Activated CD8-positive, alpha-beta memory T cell treated with anti-CD3 and anti-CD28 coated beads for 36 hours (primary cell): ENCODE measurements around the gene TBCK. TPM values are rescaled to one million over a fixed set of nuclear protein-coding genes. Genes with fewer than 3 reads are reported as not detected.
"Not testable (repeated sequence)": the region's sequence is repeated elsewhere in the genome, so short reads cannot be mapped to it uniquely, and the experiment has no call there.

Source experiments
- CTCF ChIA-PET: fragments of 350-600 bp; sonication (Branson Sonifier 250); formaldehyde crosslinking; loops from one replicate; lab custom pipeline; 2021; ENCODE audit warnings: antibody characterized with exemption; lab: Charles Lee
- POLR2A ChIA-PET: fragments of 350-600 bp; sonication (Branson Sonifier 250); formaldehyde crosslinking; loops from one replicate; lab custom pipeline; 2021; ENCODE audit warnings: antibody characterized with exemption; lab: Charles Lee
- total RNA-seq, 2 experiments: library from RNA; stranded (reverse); gene quantifications; one replicate each; pipeline ENCODE4 v1.2.3, GENCODE V29; 2021

TBCK gene
- total RNA-seq, 2 experiments from 2014 or later = 21.2 to 22.2 TPM

DNA sequence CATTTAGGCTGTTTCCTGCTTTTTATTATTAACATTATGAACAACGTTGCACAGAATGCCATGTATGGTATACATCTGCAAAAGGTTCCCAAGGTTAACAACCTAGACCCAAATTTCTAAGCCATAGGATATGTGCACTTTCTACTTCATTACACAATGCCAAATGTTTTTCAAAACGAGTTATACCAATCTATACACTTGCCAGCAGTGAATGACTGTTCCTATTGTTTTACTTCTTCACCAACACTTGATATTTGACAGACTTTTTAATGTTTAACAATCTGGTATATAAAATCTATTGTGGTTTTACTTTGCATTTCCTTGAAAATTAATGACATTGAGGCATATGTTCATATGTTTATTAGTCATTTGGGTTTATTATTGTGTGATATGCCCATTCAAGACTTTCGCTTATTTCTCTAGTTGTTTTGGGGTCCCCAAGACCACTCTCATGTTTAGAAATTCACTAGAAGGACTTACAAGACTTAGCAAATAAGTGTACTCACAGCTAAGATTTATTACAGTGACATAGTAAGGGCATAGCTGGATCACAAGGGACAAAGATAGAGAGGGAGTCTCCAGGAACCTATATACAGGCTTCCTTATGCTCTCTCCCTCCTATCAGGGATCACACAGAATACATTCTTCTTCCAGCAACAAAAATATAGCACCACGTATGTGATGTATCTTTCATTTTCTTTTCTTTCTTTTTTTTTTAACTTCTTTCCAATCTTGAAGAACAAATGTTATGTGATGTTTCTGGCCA, 62.5 kb downstream of the TBCK start:
- CTCF ChIA-PET = no interaction called here
- POLR2A ChIA-PET = no interaction called here

DNA sequence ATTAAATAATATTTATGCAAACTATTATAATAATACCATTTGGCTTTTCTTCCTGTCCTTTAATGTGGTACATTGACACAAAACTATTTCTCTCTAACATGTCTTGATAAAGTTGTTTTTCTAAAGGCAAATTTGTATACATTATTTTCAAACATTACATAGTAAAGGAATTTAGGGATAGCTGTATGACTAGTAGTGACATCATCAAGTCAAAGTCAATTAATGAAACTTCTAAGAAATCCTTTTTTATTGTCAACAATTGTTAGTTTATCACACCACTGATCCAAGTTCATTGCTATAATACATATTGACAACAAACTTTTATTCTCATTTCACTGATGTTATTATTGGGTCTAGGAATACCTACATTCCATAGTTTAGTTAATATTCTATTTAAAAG, 68.4 kb downstream of the TBCK start:
- ChIA-PET CTCF (no interaction called here), POLR2A (no interaction called here)

DNA sequence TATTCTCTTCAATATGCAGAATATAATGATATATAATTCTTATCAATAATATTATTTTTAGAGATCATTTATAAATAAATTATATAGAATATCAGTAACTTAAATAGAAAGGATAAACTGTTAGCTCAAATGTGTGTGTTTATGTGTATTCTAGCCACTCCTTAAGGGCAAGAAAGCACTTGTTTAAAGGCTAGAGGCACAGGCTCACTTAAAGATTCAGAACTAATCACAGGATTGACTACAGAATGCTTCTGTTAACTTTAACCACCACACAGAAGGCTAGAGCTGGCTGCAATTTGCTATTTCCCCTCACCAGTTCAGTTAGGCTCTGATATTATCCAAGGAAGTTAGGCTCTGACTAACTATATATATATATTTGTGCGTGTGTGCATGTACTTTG, 69.6 kb downstream of the TBCK start:
- POLR2A ChIA-PET = no interaction called here
- CTCF ChIA-PET = no interaction called here

DNA sequence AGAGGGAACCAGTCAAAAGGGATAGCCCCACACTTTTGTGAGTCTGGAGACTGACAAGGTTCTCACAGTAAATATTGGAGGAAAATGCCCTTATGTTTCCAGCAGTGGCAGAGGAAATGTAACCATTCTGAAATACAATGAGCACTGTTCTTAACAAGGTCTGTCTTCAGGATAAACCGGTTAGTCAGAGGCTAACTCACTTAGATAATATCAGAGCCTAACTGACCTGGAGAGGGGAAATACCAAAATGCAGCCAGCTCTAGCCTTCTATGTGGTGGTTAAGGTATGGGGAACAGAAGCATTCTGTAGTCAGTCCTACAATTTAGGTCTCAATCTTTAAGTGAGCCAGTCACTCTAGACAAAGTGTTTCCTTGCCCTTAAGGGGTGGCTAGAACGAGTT, 70.8 kb downstream of the TBCK start:
- ChIA-PET CTCF (no interaction called here), POLR2A (no interaction called here)

DNA sequence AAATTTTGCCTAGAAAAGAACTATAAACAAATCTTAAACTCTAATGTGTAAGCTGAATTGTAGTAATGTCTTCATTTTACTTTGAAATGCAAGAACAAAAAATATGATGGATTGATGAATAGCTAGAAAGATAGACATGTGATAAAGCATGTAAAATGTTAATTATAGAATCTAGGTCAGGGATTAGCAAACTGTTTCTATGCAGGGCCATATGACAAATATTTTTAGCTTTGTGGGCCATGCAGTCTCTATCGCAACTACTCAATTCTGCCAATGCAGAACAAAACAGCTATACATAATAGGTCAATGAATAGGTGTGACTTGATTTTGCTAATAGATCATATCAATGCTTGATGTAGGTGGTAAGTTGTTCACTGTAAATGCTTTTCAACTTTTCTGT, 75.3 kb downstream of the TBCK start:
- ChIA-PET POLR2A (no interaction called here), CTCF (interaction anchor here (0.5 kb wide), 1 partner anchor 845 kb away, joined by 4 read pairs; no protein-coding TSS in a partner anchor)

DNA sequence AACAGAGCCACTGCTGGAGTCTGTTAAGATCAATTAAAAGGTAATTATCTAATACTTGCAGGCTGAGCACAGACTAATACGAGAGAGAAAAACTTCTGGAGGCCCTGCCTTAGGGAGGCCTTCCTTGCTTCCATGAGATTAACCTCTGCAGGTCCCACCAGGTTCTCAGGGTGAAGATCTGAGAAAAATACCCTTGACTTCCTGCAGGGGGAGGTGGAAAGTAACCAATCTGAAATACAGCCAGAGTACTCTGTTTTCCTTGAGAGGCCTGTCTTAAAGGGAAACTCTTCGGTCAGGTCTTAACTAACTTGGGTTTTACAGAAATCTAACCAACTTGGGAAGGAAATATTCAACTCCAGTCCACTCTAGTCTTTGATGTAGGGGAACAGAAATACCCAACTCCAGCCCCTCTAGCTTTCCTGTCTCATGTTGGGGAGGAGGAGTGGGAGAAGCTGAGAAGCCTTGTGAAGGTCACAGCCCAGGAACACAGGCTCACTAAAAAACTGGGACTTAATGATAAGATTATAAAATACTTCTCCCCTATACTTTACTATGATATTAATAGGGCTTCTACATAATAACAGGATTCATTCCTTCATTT, 77.1 kb downstream of the TBCK start:
- ChIA-PET CTCF (no interaction called here), POLR2A (no interaction called here)

DNA sequence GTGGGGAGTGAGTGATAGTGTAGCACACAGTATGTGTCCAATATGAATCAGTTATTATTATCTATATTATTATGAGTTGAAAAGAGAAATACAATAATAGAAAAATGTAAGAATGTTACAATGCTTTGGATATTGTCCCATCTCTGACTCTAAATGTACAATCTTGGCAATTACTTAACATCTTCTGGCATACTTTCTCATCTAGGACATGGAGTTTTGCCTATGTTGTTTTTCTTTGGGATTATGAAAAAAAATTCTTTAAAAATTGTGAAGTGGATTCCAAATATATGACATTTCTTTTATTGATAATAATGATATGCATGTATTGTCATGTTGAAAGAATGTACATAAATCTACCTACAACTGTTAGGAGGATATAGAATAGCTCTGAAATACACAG, 84.1 kb downstream of the TBCK start:
- POLR2A ChIA-PET = no interaction called here
- CTCF ChIA-PET = no interaction called here

DNA sequence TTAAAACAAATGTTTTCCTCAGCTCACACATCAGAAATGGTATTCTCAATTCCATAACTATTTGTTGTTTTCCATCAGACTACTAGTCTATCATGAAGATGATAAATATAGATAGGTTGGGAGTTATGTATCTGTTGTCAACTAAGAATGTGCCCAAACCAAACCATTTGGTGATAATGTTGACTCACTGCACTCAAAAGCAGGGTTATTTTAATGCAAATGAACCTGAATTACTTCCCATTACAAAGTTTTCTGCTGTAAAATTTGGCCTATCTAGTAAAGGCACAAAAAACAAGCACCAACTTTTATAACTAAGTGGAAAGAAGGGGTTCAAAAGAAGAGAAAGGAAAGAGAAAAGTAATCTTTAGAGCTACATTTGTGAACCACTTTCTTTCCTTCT, 93.5 kb downstream of the TBCK start:
- ChIA-PET POLR2A (no interaction called here), CTCF (no interaction called here)

DNA sequence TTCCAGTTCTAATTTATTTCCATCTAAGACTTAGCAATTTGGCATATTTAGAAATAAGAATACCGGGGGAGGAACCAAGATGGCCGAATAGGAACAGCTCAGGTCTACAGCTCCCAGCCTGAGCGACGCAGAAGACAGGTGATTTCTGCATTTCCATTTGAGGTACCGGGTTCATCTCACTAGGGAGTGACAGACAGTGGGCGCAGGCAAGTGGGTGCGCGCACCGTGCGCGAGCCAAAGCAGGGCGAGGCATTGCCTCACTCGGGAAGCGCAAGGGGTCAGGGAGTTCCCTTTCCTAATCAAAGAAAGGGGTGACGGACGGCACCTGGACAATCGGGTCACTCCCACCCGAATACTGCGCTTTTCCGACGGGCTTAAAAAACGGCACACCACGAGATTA, 102.7 kb downstream of the TBCK start:
- CTCF ChIA-PET, POLR2A ChIA-PET: not testable (repeated sequence)

DNA sequence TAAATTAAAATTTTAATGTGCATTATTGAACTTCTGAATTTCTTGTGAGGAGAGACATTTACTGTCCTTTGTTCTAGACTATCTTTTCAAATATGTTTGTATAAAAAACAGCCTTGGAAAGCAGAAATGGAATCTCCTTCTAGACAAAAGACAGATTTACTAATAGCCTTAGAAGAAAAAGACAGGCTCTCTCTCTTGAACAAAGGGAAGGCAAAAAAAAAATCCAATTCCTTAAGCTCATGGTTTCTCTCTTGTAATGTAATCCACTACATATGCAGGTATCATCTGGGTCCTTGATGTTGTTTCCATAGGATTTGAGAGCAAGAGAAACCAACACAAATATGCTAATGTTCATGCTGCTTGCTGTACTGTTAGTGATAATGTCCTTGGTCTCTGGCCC, 106.0 kb downstream of the TBCK start:
- CTCF ChIA-PET = no interaction called here
- POLR2A ChIA-PET = no interaction called here

DNA sequence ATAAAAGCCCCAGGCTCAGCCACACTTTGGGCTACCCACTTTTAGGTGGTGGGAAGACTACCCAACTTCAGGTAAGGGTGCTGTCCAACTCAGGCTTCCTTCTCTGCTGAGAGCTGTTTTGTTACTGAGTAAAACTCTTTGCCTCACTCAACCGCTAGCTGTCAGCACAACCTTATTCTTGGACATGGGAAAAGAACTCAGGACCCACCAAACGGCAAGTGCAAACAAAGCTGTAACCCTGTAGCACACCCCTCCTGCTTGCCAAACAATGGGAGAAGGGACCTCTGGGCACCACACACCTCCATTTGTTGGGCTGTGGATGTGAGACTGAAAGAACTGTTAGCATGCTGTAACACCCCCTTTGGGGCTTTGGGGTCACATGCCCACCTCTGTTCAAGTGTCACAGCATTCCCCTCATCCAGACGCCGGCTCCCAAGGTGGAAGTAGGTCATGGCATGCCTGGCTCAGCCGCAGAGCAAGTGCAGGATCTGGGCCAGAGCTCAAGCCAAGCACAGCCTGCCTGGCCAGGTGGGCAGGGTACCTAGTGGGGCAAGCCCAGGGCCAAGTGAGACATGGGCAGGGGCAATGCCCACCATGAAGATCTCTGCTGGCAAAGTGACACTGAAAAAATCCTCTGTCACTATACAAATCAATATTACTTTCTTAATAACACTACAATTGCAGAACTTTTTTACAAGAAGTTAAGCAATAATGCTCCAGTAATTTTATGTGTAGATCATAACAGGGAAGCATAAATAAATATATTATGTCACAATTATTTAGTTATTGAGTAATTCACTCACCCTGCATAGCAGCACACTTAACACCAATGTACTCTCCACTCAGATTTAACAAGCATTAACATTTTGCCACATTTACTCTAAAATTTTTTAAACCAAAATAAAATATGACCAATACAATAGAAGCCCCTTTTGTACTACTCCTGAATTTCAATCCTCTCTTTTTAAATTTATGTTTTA, 107.2 kb downstream of the TBCK start:
- ChIA-PET CTCF (no interaction called here), POLR2A (no interaction called here)

DNA sequence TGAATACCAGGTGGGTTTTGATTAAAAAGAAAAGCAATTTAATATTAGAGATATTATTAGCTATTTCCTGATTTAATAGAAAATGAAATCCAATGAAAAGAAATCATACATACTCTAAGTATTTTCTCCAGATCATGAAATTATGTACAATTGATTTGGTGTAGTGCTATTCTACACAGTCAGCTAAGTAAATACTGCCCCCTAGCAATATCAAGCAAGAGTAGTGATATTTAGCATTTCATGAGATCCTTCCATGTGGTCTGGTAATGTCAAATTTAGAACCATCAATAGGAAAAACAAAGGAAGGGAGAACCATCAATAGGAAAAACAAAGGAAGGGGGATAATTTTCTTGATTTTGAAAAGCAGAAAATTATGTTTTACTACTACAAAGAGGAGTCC, 114.6 kb downstream of the TBCK start:
- POLR2A ChIA-PET = no interaction called here
- CTCF ChIA-PET = interaction anchor here (1.1 kb wide), 1 partner anchor 186 kb away, joined by 3 read pairs; no protein-coding TSS in a partner anchor

DNA sequence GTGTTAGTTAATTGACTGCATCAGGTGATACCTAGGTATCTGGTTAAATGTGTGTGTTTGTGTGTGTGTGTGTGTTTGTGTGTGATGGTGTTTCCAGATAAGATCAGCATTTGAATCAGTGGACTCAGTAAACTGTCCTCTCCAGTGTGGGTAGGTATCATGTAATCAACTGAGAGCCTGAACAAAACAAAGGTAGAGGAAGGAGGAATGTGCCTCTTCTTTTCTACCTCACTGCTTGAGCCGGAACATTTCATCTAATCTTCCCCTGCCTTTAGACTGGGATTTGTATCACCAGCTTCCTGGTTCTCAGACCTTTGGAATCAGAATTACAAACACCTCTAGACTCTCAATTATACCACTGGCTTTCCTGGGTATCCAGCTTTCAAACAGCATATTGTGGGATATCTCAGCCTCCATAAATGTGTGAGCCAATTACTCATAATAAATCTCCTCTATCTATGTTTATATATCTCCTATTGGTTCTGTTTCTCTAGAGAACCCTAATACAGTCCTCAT, 120.5 kb downstream of the TBCK start:
- CTCF ChIA-PET = no interaction called here
- POLR2A ChIA-PET = no interaction called here

DNA sequence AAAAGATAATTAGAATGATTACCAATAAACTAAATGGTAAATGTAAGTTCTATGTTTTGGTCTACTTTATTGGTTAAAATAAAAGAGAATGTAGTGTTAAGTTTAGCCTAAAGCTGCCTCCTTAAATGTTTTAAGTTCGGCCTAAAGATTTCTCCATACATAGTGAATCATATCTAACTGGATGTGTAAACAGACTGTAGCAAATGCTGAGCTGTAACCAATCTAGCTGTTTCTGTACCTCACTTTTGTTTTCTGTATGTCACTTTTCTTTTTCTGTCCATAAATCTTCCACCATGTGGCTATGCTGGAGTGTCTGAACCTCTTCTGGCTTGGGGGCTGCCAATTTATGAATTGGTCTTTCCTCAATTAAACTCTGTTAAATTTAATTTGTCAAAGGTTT, 121.2 kb downstream of the TBCK start:
- POLR2A ChIA-PET = no interaction called here
- CTCF ChIA-PET = no interaction called here

DNA sequence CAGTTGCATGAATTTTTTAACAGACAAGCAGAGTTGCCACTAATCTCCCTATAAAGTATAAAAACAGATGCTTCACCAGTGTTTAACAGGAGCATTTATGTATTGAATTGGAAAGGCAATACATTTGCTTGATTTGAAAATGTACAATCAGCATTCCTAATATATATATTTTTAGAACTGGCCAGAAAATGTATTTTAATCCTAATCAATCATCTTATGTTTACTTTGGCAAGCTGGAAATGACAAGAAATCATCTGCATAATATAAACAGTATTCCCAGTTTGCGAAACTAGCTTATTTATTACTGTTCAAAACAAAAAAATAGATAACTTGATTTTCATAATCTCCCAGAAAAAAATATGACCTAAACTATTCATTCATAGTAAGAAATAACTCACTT, 123.9 kb downstream of the TBCK start:
- ChIA-PET CTCF (no interaction called here), POLR2A (no interaction called here)

DNA sequence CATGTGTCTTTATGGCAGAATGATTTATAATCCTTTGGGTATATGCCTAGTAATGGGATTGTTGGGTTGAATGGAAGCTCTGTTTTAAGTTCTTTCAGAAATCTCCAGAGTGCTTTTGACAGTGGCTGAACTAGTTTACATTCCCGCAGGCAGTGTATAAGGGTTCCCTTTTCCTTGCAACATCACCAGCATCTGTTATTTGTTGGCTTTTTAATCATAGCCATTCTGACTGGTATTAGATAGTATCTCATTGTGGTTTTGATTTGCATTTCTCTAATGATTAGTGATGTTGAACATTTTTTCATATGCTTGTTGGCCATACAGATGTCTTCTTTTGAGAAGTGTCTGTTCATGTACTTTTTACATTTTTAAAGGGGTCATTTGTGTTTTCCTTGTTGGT, 129.8 kb downstream of the TBCK start:
- POLR2A ChIA-PET = no interaction called here
- CTCF ChIA-PET = no interaction called here

DNA sequence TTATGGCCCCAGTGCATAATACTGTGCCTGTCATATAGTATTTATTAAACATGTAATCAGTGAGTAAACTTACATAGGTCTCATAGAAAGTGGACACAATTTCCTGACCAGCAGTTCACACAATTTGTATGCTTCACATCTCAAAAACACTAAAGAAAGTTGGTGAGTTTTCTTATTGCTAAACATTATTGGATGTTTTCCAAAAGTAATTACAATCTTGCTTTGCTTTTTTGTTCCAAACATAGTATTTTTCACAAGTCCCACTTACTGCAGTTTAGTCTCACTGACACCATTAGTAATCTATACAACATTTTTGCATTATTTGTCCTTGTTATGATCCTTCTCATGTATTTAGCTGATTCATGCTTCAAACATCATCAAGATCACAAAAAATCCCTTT, 132.5 kb downstream of the TBCK start:
- ChIA-PET CTCF (no interaction called here), POLR2A (no interaction called here)

DNA sequence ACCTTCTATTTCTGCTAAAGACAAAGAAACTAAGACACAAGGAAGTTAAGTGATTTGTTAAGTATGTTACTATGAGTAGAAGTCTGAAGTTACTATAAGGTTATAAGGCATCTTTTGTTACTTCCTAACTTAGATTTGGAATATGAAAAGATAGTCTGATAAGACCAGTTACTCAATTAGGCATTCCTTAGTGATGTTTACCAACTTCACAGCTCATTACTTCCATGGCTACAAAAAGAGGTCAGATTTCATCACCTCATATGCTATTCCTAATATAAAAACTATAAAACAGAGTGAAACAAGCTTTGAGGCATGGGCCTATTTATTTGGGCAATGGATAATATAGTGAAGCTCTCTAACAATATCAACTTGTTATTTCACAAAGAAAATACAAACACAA, 143.1 kb downstream of the TBCK start:
- POLR2A ChIA-PET = no interaction called here
- CTCF ChIA-PET = no interaction called here

DNA sequence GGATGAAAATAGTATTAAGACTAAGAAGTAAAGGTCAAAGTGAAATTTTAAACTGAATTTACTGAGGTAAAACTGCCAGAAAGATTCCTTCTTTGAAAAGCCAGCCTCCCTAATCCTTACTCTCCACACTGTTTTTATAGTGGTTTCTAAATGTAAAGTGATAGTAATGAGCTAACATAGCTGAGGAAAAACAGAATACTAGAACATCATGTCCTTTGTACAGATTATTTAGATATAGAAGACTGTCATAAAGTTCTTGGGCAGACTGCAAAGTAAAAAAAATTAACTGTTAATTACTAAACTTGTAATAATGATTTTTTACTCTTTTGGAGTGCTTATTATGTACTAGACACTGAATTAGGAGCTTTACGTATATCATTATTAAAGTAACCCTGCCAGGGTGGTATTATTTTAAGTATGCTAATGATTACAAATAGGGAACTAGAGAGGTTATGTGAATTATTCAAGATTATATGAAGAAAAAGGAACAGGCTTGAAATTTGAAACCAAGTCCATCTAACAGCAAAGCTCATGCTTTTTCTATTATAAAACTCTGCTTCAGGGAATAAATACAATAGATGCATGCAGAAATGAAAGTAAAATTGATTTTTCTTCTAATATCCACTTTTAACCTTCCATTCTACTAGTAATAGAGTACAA, 150.5 kb downstream of the TBCK start:
- ChIA-PET CTCF (no interaction called here), POLR2A (no interaction called here)

DNA sequence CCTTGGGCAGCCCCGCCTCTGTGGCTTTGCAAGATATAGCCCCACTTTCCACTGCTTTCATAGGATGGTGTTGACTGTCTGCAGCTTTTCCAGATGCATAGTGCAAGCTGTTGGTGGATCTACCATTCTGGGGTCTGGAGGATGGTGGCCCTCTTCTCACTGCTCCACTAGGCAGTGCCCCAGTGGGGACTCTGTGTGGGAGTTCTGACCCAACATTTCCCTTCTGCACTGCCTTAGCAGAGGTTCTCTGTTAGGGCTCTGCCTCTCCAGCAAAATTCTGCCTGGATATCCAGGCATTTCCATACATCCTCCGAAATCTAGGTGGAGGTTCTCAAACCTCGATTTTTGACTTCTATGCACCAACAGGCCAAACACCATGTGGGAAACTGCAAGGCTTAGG, 153.7 kb downstream of the TBCK start:
- CTCF ChIA-PET = no interaction called here
- POLR2A ChIA-PET = no interaction called here
